NCI-H128 (cell line): ENCODE results near the gene KTN1.

Source experiments
- DNase-seq: peaks from one replicate; lab custom pipeline; 2025; ENCODE audit not compliant: unreplicated experiment; lab: John Stamatoyannopoulos, UW

KTN1 gene

GRCh38 chr14:55711175-55711811 is 131.3 kb downstream of the KTN1 start:
- no peak for DNase-seq

- DNase-seq: no peak
These were observed 132.5 kb downstream of the KTN1 start for GRCh38 chr14:55712491-55712890.

GRCh38 chr14:55713486-55713885 is 133.5 kb downstream of the KTN1 start:
- no peak for DNase-seq

DNA sequence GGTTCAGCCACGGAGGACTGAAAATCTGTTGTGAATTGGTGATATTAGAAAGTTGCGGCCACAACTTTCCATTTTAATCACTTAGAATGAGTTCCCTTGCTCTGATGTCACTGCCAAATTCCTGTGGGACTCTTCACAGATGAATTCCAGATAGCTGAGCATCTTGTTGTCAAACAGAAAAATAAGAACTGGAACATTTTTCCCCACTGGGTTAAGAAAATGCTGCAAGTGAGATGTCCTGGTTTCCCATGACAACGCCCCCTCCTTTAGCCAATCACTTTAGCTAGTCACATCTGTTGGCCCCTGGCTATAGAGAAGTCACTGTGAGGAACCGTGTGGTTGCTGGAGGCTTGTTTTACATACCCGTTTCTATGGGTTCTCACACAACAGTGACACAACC is 135.9 kb downstream of the KTN1 start:
- no peak for DNase-seq

GRCh38 chr14:55717621-55718020 is 137.6 kb downstream of the KTN1 start:
- DNase-seq: no peak

GRCh38 chr14:55718551-55718950 is 138.5 kb downstream of the KTN1 start:
- DNase-seq: no peak

GRCh38 chr14:55720796-55721195 is 140.8 kb downstream of the KTN1 start:
- no peak for DNase-seq

- DNase-seq: no peak
These were observed 141.3 kb downstream of the KTN1 start for GRCh38 chr14:55721353-55721752.

DNA sequence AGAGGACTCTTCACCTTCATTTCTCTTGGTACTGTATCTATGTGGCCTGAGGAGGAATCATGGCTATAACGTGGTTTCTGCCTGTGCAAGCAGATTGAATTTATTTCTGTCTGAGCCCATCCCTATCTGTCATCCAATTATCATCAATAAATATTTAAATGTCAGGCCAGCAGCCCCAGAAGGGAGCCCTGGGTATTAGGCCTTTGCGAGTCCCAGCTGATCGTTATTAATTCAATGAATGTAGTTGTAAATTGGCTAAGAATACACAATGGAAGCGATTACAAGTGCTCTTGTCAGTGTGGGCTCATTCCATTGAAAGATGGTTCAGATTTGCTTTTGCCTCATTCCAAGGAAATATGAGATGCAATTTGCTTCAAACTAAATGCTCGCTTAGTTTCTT is 142.0 kb downstream of the KTN1 start:
- no peak for DNase-seq

DNA sequence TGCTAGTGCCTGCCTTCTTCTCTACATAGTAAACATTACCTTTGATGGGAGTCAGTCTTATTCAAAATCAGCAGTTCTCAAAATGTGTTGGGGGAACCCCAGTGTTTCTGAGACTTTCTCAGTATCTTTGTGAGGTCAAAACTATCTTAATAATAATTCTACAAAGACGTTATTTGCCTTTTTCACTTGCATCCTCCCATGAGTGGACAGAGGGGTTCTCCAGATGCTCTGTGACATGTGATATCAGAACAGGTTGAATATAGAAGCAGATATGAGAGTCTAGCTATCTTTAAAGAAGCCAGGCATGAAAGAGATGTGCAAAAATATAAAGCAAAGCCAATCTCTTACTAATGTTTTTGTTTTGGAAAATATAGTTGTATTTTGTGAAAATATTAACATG is 144.7 kb downstream of the KTN1 start:
- DNase-seq: no peak

GRCh38 chr14:55730592-55731310 is 150.7 kb downstream of the KTN1 start:
- DNase-seq: no peak

DNA sequence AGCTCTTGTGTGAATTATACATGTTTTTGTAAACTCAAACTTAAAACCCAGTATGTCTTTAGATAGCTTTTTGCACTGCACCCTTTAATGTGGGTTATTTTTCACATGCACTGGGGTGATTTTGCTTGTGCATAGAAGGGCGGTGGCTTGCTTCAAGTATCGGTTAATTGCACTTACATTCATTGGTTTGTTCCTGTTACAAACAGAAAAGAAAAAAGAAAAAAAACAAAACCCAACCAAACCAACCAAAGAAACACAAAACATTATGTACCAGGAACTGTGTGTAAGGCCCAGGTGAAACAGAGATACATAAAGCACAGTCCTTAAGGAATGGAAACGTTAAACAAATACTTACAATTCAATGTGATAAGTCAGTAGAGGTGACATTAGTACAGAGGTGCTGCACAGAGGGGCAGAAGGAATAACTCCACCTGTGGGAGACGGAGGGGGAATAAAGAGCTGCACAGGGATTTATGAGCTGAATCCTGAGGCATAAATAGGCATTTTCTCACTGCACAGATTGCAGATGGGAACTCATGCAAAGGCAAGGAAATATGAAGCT is 151.4 kb downstream of the KTN1 start:
- no peak for DNase-seq

DNA sequence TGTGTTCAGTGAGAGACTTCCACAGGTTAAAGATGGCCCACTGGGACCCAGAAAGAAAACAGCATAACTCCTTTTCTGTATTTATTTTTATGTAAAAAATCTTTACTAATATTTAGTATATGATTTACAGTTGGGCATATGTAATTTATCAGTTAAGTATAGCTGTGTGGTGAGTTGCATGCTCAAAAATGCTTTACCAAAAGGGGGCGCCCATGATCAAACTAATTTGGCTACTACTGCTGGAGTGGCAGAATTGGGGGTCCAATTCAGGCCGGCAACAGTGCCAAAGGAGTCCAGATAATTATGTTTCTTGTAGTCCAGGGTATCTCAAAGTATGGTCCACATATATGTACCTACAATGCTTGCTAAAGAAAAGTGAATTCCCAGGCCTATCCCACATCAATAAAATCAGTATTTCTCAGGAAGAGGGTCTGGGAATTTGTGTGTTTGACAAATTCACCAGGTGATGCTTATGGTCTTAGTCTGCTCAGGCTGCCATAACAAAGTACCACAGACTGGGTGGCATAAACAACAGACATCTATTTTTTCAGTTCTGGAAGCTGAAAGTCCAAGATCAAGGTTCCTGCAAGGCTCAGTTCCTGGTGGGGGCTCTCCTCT is 152.0 kb downstream of the KTN1 start:
- DNase-seq: no peak

DNA sequence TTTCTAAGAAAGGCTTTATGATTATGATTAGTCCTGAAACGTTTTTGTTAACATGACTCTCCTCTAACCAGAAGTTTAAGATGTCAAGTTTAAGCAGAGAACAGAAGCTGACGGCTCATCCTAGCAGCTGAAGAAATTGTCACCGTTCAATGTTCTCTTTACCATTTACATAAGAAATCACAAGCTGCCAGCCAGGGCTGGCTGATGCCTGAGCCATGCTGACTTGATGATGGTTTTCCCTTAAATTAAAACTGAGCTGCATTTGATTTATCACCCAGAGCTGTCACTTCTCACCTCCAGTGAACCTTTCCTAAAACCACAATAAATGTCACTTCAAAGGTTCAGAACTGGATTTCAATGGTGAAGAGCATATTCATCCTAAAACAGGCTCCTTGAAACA is 153.6 kb downstream of the KTN1 start:
- no peak for DNase-seq
